Upper lobe of right lung (tissue), 1 donor: ENCODE measurements around the gene ADGRD1. TPM values are rescaled to one million over a fixed set of nuclear protein-coding genes. Genes with fewer than 3 reads are reported as not detected.

Experiments used
- ATAC-seq: fragments of 200-7000 bp; cut with Tn5 transposase; one replicate; pipeline ENCODE4 v1.9.1; 2020; ENCODE audit warnings: mild to moderate bottlenecking, moderate library complexity
- DNase-seq: peaks from one replicate; pipeline ENCODE4 v3.0.0-alpha.2; 2020
- H3K27ac ChIP-seq: fragments of 200-600 bp; one replicate; pipeline ENCODE4 v1.8.0; 2022
- H3K27me3 ChIP-seq: fragments of 200-600 bp; one replicate; pipeline ENCODE4 v1.8.0; 2022; ENCODE audit warnings: mild to moderate bottlenecking
- H3K36me3 ChIP-seq: fragments of 200-600 bp; one replicate; pipeline ENCODE4 v1.8.0; 2022
- H3K4me1 ChIP-seq: fragments of 200-600 bp; one replicate; pipeline ENCODE4 v1.8.0; 2022
- H3K4me3 ChIP-seq: fragments of 200-600 bp; one replicate; pipeline ENCODE4 v1.8.0; 2022; ENCODE audit warnings: mild to moderate bottlenecking
- H3K9me3 ChIP-seq: fragments of 200-600 bp; one replicate; pipeline ENCODE4 v1.8.0; 2022
- intact Hi-C: fragments of 100-400 bp; cut with DNase I; formaldehyde crosslinking; loops from one replicate; pipeline ENCODE4 v1.11.0; 2022
- total RNA-seq: library from RNA; stranded (reverse); fragmentation: NEBNext Ultra II Directional; extraction: Animal tissue kit (Norgen Biotek cat#: 25700); gene quantifications from one replicate; pipeline ENCODE4 v1.2.1, GENCODE V29; 2021
- TF ChIP-seq, protein P1 (sequence below): fragments of 200-600 bp; IDR thresholded peaks from one replicate; pipeline ENCODE4 v1.8.0; 2022; ENCODE audit warnings: antibody characterized with exemption
- donor health status: DM: no; HTN: yes; CAD: no; lungs with severe emphysema.

The ADGRD1 gene
- total RNA-seq, 1 donor from 2014 or later: 113 TPM

GRCh38 chr12:131057211-131057721 lies 103.6 kb downstream of the ADGRD1 start:
- intact Hi-C loops: no loop called here

DNA sequence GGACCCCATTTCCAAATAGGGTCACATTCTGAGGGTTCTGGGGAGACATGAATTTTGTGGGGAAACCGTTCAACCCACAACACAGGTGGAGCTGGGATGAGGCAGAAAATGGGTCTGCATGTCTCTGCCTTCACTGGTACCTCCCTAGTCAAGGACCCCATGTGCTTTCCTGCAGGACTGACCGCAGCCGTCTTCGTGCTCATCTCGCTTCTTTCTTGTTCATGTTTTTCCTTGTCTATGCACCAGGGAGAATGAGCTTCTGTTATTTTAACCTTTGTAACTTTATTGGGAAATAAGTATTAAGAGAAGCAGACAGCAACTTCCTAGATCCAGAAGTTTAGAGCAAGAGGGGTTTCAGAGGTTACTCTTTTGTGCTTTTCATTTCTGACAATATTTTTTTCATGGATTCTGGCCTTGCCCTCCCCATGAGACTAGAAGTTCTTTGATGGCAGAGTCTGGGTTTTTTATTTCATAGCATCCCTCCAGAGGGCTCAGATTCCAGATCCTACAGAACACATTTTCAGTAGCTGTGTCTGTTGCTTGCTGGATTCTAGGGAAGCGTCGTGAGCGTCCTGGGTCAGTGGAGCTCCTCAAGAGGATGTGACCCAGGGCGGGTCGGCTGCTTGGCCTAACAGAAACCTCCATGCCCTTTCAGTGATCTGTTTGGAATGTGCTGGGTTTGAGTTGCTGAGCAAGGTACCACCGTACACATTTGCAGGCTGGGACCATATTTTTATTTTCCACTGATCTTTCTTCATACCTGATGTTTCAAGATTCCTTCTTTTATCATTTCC lies 104.2 kb downstream of the ADGRD1 start:
- no peak for DNase-seq
- no peak overlapping the region for H3K27ac ChIP-seq
- no peak for ATAC-seq
- TF ChIP-seq, protein P1, sequence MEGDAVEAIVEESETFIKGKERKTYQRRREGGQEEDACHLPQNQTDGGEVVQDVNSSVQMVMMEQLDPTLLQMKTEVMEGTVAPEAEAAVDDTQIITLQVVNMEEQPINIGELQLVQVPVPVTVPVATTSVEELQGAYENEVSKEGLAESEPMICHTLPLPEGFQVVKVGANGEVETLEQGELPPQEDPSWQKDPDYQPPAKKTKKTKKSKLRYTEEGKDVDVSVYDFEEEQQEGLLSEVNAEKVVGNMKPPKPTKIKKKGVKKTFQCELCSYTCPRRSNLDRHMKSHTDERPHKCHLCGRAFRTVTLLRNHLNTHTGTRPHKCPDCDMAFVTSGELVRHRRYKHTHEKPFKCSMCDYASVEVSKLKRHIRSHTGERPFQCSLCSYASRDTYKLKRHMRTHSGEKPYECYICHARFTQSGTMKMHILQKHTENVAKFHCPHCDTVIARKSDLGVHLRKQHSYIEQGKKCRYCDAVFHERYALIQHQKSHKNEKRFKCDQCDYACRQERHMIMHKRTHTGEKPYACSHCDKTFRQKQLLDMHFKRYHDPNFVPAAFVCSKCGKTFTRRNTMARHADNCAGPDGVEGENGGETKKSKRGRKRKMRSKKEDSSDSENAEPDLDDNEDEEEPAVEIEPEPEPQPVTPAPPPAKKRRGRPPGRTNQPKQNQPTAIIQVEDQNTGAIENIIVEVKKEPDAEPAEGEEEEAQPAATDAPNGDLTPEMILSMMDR: no peak
- no peaks in the 10 kb centered on the region for H3K9me3 ChIP-seq
- no peaks in the 10 kb centered on the region for H3K36me3 ChIP-seq
- H3K4me3 ChIP-seq: no peak overlapping the region
- H3K4me1 ChIP-seq: no peaks in the 10 kb centered on the region
- no peaks in the 10 kb centered on the region for H3K27me3 ChIP-seq
- intact Hi-C loops: no loop called here

More at GRCh38 chr12:131057211-131057721, 103.6 kb downstream of the ADGRD1 start:
- Histone ChIP-seq H3K4me3 (no peak overlapping the region), H3K9me3 (no peaks in the 10 kb centered on the region), H3K4me1 (no peaks in the 10 kb centered on the region), H3K27me3 (no peaks in the 10 kb centered on the region), H3K27ac (no peak overlapping the region), H3K36me3 (no peaks in the 10 kb centered on the region)
- ATAC-seq (peak; percentile 11), DNase-seq (no peak)
- TF ChIP-seq, protein P1: no peak

DNA sequence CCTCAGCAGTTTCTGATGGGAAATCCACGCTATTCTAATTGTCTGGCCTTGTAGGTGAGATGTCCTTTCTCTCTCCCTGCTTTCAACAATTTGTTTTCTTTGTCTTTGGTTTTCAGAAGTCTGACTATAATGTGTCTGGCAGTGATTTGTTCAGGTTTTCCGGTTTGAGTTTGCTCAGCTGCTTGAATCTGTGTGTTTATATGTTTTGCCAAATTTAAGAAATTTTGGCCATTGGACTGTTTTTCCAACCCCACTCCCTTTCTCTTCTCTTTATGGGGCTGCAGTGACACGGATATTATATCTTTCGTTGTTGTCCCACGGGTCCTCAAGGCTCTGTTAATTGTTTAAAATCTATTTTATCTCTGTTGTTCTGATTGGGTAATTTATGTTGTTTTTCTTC lies 105.0 kb downstream of the ADGRD1 start:
- DNase-seq (no peak), ATAC-seq (no peak)
- Histone ChIP-seq H3K27me3 (no peaks in the 10 kb centered on the region), H3K4me3 (no peak overlapping the region), H3K4me1 (peaks cover 4% of the 10 kb centered on the region), H3K27ac (no peak overlapping the region), H3K9me3 (no peaks in the 10 kb centered on the region), H3K36me3 (no peaks in the 10 kb centered on the region)
- TF ChIP-seq, protein P1: no peak
- intact Hi-C loops: no loop called here

GRCh38 chr12:131060011-131060703 lies 106.5 kb downstream of the ADGRD1 start:
- H3K36me3 ChIP-seq: no peaks in the 10 kb centered on the region

GRCh38 chr12:131061041-131061806 lies 107.5 kb downstream of the ADGRD1 start:
- Histone ChIP-seq H3K4me1 (peaks cover 6% of the 10 kb centered on the region), H3K27me3 (no peaks in the 10 kb centered on the region), H3K9me3 (no peaks in the 10 kb centered on the region), H3K4me3 (no peak overlapping the region), H3K36me3 (no peaks in the 10 kb centered on the region), H3K27ac (no peak overlapping the region)
- DNase-seq (peak; percentile 57), ATAC-seq (peak; percentile 57)
- TF ChIP-seq, protein P1: no peak
- intact Hi-C loops: no loop called here

More at GRCh38 chr12:131060011-131060703, 106.5 kb downstream of the ADGRD1 start:
- DNase-seq (peak; percentile 47), ATAC-seq (no peak)
- no peak overlapping the region for H3K4me3 ChIP-seq
- H3K27me3 ChIP-seq: no peaks in the 10 kb centered on the region
- TF ChIP-seq, protein P1: no peak
- H3K9me3 ChIP-seq: no peaks in the 10 kb centered on the region
- H3K27ac ChIP-seq: no peak overlapping the region
- H3K4me1 ChIP-seq: peaks cover 6% of the 10 kb centered on the region
- intact Hi-C loops: no loop called here
